Central memory CD4-positive, alpha-beta T cell (primary cell): ENCODE measurements around the gene CHP2.
"Not testable (repeated sequence)": the region's sequence is repeated elsewhere in the genome, so short reads cannot be mapped to it uniquely, and the experiment has no call there.

Source experiments
- DNase-seq: peaks from one replicate; pipeline ENCODE4 v3.0.0; 2022

CHP2 gene

DNA sequence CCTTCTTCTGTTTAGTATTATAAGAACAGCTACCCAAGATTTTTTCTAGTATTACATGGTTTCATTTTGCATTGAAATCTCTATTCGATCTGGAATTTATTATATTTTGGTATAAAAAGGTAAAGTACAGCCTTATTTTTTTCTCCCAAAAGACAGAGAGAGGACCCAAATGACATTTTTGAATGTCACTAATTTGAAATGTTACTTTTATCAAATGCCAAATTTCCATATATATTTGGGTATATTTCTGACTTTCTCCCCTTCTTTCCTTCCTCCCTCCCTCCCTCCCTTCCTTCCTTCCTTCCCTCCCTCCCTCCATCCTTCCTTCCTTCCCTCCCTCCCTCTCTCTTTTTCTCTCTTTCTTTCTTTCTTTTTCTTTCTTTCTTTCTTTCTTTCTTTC lies 6.2 kb upstream of the CHP2 start:
- no peak for DNase-seq

GRCh38 chr16:23751053-23751452 lies 3.8 kb upstream of the CHP2 start:
- DNase-seq = not testable (repeated sequence)

DNA sequence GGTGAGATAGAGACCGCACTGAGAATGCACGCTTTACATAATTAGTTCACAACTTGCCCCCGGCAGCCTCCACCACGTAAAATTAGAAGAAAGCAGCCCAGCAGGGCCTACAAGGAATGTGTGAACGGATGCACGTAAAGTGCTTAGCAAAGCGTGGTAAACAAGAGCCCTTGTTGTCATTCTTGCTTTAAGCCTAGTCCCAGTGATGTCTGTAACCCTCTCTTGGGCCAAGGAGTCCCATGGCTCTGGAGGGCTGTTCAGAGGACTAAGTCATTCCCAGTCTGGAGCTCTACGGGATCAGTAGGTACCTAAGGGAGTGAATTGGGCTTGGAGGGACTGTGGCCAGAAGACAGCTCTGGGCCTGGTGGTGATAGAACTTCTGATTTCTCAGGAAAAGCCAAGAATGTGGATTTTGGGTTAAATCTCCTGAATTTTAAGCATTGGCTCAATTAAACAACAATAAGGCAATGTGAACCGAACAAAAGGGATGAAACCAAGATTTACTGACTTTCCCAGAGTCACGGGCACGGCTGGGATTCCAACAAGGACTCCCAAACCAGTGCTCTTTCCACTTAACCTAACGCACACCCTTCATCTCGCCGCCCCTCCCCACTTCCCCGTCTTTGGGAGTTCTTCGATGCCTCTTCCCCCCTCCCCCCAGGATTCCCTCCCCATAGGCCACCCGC lies 775 bp upstream of the CHP2 start:
- no peak for DNase-seq

DNA sequence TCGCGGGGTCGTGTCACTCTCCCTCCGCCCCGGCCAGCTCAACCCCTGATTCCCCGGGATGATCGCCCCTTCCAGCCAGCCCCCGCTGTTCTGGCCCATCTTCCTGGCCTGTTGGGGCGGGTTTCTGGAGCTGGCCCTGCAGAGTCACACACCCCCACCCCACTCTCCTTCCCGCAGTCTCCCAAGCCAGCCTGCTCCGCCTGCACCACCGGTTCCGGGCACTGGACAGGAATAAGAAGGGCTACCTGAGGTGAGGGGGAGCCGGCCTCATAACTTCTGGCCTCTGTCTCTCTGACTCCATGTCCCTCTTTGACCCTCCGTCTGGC lies 621 bp downstream of the CHP2 start:
- DNase-seq = no peak

DNA sequence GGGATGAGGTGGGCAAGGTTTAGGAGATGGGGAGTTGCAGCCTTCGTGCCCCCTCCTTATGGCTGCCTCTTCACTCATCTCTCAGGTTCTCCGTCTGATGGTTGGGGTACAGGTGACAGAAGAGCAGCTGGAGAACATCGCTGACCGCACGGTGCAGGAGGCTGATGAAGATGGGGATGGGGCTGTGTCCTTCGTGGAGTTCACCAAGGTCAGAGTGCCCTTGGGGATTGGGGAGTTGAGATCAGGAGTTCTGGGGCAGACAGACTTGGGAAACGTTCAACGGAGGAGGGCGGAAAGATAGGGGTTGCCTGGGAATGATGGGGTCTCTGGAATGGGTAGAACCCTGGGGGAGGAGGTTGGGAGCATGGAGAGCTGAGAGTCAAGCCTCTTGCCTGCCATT lies 2.3 kb downstream of the CHP2 start:
- DNase-seq = no peak

DNA sequence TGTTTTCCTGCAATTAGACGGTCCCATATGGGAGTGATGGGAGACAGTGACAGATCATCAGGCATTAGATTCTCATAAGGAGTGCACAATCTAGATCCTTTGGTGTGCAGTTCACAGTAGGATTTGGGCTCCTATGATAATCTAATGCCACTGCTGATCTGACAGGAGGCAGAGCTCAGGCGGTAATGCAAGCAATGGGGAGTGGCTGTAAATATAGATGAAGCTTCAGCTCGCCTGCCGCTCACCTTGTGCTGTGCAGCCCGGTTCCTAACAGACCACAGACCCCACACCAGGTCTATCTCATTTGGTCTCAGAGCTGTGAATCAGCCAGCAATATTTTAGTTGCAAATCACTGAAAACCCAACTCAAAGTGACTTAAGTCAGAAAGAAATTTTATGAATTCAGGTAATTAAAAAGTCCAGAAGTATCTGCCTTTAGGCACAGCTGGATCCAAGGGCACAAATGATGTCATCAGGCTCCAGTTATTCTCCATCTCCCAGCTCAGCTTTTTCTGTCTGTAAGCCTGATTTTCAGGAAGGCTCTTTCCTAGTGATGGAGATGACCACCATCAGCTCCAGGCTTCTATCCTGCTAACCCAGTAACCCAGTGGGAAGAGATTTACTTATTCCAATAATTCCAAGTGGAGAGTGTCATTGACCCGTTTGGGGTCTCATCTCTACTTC lies 3.3 kb downstream of the CHP2 start:
- no peak for DNase-seq

DNA sequence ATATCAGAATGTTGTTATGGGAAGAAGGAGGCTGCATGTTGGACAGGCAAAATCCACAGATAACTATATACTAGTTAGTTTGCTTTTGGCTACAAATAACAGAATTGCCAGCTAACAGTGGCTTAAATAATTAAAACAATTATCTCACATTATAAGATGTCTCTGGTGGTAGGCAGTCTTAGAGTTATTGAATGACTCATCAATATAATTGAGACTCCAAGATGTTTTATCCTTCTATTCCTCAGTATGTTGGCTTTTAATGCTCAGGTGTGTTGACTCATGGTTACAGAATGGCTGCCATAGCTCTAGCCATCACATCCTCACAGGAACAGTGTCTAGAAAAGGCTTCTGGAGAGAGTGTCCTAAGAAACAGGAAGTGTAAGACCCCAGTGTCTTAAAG lies 11.1 kb downstream of the CHP2 start:
- DNase-seq = no peak

- no peak for DNase-seq
These were observed 13.8 kb downstream of the CHP2 start for GRCh38 chr16:23768581-23768980.

GRCh38 chr16:23771027-23771426 lies 16.2 kb downstream of the CHP2 start:
- no peak for DNase-seq

- no peak for DNase-seq
These were observed 16.8 kb downstream of the CHP2 start for GRCh38 chr16:23771642-23772041.

- DNase-seq = no peak
These were observed 18.5 kb downstream of the CHP2 start for GRCh38 chr16:23773339-23773738.

DNA sequence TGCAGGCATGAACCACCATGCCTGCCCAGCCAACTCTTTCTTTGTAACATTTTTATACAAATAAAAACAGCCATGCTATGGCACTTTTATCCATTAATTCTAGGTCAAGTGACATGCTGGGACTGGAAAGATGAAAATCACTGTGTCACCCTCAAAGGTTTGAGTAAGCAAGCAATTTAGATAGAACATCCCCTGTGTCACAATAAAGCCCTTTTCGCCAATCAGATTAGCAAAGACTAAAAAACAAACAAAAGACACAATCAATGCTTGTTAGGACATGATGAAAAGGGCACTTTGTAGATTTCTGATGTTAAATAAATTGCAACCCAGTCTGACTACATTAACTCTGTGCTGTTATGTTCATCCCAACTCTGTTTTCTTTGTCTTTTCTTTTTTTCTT lies 26.4 kb downstream of the CHP2 start:
- no peak for DNase-seq

DNA sequence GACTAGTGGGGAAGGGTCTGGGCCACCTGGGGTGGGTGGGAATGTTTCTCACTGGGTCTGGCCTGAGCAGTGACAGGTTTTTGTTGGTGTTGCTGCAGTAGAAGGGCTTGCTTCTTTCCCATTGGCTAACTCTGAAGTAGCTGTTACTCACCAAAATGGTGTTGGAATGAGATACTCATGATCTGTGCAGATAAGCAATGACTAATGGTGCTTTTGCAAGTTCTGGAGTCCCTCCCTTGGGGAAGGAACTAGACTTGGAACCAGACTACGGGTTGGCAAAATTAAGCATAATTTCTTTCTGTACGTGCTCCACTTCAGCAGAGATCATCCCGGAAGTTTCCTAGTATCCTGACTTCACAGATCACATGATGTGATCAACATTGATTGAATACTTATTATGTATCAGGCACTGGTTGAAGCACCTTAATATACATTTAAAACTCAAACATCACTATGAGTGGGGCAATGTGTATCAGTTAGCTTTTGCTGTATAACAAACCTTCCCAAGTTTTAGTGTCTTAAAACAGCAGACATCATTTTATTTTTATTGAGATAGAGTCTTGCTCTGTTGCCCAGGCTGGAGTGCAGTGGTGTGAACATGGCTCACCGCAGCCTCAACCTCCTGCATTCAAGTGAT lies 30.1 kb downstream of the CHP2 start:
- no peak for DNase-seq

DNA sequence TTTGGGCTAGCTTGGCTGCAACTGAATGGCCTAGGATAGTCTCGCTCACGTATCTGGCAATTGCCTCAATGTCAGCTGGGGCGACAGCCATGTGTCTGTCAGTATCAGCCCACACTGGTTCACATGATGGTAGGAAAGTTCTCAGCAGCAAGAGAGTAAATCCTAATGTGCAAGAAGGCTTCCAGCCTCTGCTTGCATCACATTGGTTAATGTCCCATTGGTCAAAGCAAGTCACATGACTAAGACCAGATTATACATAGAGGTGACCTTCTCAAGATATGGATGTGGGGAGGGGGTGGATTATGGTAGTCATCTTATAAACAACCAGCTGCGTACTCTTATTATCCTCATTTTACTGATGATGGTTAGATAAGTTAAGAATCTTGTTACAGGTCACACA lies 31.0 kb downstream of the CHP2 start:
- DNase-seq = no peak

GRCh38 chr16:23786964-23787561 lies 32.2 kb downstream of the CHP2 start:
- DNase-seq = no peak

DNA sequence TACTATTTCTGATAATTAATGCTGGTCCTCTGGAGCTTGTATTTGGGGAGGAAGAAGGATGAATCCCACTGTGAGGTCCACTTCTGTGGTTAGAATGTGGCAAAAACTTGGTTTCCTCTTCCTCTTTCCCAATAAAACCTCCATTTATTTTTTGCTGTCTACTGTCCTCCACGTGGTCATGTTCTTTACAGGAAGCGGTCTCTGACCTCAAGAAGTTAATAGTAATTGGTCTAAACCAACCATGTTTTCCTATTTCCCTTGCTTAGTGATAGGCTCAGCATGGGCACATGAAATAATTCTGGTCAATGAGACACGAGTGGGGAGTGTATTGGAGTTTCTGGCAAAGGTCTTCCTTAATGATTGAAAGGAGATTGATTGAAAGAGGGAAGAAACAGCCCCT lies 33.9 kb downstream of the CHP2 start:
- DNase-seq = no peak

DNA sequence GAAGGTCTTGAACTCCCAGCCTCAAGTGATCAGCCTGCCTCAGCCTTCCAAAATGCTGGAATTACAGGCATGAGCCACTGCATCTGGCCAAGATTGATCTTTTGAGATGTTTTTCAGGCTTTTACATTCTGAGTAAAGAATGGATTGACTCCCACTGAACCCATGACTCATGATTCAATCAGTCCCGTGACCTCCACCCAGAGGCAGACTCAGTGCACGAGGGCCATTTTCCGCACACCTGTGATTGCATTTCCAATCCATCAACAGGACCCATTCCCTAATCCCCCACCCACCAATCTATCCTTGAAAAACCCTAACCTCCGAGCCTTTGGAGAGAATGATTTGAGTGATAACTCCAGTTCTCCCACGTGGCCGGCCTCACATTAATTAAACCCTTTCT lies 40.6 kb downstream of the CHP2 start:
- DNase-seq = no peak

DNA sequence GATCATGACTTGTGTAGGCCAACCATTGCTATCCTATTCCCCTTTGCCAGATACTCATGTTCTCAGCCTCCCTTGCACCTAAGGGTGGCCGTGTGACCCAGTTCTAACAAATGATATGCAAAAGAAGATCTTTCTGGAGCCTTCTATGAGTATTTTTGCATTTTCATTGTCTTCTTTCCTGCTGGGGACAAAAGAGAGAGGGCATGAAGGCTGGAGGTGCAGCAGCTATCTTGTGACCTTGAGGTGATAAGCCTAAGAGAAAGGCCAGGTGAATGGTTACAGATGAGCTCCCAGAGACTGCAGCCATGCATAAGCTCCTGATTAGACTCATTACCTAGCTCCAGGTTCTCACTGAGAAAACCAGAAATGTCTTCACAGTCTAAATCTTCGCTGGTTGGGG lies 42.1 kb downstream of the CHP2 start:
- DNase-seq = no peak

GRCh38 chr16:23801378-23801777 lies 46.6 kb downstream of the CHP2 start:
- DNase-seq = peak; percentile 62

DNA sequence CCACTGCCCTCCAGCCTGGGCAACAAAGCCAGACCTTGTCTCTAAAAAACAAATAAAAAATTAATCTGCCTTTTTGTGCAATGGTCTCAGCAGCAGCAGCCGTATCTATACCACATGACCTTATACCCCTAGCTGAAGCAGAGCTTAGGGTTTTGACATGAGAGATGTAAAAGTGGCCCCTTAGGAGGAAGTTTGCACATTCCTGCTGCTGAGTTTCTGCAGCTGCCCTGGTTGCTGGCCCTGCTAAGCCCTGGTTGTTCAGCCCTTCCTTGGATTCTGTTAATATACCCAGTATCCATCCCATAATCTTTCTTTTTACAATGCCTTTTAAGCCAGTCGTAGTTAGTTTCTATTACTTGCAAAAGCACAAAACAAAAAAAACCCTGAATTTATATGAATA lies 48.0 kb downstream of the CHP2 start:
- no peak for DNase-seq

- DNase-seq = peak; percentile 57
These were observed 48.8 kb downstream of the CHP2 start for GRCh38 chr16:23803591-23804123.

- DNase-seq = no peak
These were observed 52.2 kb downstream of the CHP2 start for GRCh38 chr16:23807028-23807427.
